Inferior parietal cortex (tissue), 1 donor: ENCODE data around the gene FYCO1.

ENCODE experiments used
- DNase-seq: peaks from one replicate; pipeline ENCODE4 v3.0.0-alpha.2; 2016; ENCODE audit errors: extremely low spot score

The FYCO1 gene

DNA sequence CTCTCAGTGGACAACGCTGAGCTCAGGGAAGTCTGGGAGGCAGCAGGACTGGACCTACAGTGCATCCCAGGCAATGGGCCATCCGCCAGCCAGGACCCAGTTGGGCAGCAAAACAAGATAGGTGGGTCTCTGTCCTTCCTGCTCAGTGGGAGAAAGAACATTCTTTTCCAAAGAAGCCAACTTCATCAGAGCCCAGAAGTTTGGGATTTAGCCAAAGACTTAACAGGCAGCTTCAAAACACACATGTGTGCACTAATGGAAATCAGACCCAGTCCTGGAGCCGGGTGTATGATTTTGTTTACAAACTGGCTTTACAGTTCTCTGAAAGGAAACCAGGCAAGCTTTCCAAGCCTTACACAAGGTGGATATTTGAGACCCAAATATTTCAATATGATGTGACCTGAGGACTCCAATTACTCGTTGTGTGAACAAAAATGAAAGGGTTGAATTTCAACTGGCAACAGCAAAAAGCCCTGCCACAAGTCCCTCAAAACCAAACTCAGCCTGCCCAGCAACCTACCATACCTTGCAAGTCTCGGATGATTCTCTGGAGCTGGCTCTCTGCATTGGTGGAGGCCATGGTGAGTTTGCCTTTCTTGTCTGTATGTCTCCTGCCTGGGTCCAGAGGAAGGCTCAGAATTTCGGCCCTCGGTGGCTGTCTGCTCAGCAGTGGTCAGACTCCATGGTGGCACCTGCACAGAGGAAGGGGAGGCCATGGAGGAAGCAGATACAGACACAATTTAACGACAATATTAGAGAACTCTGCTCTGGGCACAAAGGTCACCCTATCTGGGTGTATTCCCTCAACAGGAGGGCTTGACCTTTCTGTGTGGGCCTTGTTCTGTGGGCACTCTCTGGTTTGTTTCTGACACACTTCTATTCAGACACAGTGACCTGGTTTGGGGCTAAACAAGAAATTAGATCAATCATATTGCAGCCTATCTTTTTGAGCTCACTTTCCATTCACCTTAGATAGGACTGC, 11.0 kb downstream of the FYCO1 start:
- no peak for DNase-seq

- no peak for DNase-seq
Observed at GRCh38 chr3:45983770-45984169, 11.9 kb downstream of the FYCO1 start.

DNA sequence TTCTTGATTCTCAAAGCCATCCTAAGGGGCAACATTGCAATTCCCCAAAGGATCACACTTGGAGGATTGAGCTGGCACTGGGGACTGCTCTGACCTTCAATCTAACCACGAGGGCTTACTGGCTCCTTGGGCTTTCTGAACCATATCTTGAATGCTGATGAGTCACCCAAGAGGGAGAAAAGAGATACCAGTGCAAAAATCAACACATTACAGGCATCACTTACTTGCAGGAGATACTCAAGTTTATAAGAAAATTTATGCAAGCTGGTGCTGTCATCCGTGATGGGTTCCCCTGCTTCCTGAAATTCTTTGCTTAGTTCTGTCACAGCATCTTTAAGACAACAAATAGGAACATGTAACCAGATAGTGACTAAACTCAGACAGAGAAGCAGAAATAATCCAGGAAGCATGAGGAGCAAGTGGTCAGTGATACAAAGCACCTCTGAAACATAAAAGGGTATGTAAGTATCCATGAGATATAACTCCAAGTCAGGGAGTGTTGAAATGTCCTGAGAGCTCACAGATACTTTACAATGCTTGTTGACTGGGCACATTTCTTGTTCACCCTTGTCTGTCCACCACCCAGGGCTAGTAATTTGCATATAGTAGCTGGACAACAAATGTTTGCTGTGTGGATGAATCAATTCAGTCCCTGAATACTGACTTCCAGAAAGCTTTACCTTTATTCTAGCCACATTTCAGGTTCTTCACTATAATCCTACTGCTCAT, 14.1 kb downstream of the FYCO1 start:
- no peak for DNase-seq

DNA sequence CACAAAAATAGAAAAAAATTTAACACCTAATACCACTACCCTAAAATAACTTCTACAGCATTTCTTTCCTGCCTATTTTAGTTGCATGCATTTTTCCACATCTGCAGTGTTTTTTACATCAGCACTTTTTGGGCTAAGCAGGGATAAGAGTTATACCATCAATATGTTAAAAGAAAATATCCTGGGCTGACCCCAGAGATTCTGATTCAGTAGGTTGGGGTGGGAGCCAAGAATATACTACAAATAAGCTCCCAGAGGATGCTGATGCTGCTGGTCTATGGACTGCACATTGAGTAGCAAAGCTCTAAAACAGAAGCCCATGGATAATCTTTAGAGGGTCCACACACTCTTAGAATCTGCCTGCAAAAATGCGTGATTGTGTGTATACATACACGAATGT, 14.8 kb downstream of the FYCO1 start:
- DNase-seq = no peak

DNA sequence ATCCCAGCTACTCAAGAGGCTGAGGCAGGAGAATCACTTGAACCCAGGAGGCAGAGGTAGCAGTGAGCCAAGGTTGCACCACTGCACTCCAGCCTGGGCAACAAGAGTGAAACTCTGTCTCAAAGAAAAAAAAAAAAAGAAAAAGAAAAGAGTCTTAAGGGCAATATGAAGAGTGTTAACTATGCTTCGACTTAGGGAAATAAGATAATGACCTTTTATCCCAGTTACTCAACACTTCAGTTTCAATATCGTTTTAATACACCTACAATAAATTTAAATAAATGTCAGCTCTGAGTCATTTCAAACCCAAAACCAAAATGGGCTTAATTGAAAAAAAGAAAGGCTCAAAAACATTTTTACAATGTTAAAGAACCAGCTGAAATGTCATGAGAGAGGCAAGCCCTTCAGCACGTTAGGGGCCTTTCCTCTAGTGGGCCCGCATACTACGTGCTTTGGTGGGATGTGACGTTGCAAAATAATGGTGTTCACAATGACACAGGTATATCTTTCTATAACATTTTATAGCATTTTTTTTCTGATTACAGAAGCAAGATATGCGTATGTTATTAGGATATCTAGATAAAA, 15.3 kb downstream of the FYCO1 start:
- no peak for DNase-seq

- no peak for DNase-seq
Observed at GRCh38 chr3:45979378-45979777, 16.2 kb downstream of the FYCO1 start.

DNA sequence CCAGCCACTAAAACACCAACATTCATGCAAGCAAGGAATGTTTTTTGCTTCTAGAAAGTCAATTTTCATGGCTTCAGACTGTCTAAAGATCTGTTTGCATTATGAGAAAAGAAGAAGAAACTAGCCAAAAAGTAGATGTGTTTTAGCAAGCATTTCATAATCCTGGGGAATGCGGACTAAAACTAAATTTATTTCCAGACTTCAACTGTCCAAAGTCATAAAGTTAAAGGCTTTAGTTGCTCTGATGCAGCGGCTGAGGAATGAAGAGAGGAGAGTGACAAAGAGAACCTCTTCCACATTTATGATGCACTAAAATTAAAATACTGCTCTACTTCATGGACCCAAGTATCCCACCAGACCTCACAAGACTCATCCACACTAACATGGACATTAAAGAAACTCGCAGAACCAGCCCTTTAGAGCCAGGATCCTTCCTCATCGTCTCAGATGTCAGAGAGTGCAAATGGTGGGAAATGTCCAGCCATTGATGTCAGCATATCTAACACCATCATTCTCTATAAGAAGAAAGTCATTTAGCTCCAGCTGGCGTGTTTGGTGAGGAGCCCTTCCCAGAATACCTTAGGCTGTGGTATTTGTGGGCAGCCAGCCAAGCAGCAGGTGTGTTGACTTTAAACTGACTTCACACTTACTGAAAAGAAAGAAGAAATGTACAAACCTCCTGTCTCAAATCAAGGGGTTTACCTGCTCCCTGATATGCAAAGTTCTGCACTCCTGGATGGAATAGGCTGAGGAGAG, 17.4 kb downstream of the FYCO1 start:
- no peak for DNase-seq

DNA sequence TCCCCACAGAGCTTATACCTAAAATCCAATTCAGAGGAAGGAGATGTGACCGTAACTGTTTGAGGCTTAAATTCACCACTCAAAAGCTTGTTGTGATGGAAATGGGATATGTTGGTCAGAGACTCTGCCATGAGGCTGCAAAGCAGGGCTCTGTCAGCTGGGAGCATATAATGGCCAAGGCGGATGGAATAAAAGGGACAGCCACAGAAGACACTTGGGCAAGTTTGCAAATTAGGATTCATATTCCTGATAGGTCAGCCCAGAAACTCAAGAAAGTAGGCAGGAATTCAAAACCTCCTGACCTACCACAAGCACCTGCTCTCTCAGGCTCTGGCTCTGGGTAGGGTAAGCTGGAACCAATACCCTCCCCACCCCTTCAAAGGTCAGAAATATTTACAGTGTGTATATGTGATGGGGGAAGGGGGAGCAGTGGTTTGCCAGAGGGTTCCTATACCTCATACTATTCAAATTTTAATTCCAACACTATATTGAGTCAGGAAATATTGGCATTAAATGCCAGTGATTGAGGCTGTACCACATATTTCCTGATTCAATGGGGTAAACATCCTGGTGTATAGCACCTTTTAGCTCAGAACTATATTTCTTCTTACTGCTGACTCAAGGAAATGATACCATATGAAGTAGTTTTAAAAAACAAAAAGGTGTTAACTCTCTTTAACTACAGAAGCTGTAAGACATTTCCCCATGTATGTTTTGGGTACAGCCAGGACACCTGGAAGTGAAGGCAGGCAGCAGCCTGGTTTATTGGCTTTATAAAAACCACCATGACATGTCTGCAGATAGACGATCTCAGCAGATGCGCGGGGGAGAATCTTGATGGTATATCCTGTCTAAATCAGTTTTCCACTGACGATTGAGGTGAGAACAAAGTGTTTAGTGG, 19.2 kb downstream of the FYCO1 start:
- DNase-seq = no peak

DNA sequence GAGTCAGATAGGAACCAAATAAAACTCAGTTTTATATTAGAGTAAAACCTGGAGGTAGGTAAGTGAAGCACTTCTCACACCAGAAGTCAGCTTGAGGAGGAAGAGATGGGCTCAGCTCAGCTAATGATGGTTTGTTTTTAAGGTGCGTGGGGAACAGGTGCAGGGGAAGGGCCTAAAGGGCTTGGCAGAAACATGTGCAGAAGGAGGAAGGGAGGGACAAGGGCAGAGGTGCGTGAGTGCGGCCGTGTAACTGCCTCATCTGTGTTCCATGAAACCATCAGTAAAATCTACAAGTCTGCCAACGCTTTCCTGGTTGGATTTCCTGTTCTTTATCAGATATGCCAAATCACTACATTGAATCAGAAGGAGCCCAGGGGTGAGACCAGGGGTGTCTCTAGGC, 19.9 kb downstream of the FYCO1 start:
- DNase-seq = no peak

DNA sequence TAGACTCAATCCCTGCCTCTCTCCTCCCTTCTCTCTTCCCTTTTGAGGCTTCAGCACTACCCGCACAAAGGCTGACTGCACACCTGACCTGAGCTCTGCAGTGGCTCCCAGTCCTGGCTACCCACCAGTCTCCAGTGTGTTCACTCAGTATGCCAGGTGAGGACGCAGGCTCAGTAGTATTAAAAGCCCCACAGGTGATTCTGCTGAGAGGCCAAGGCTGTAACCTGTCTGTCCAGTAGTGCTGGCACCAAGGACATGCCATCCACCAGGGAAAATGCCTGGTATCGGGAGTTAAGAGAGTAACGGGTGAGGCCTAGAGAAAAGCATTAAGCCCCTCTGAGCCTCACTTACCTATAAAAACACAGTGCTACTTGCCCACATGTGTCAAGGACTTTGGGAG, 20.9 kb downstream of the FYCO1 start:
- no peak for DNase-seq

- no peak for DNase-seq
Observed at GRCh38 chr3:45972534-45973402, 22.9 kb downstream of the FYCO1 start.

GRCh38 chr3:45969953-45970352, 25.7 kb downstream of the FYCO1 start:
- no peak for DNase-seq

DNA sequence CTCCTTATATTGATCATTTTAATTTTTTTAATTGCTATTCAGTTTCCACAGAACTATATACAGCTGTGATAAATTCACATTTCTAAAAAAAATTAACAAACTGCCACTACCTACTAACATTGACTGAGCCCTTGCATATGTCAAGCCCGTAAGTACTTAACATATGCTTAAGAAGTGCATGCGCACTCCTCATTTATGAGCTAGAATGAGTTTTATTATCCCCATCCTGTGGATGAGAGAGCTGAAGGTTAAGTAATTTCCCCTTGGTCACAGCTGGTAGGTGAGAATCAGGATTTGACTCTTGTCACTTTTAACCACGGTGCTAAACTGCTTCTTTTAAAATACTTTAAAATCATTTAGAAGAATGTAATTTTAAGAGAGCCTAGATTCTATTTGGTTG, 26.5 kb downstream of the FYCO1 start:
- DNase-seq = no peak

- no peak for DNase-seq
Observed at GRCh38 chr3:45968706-45969105, 26.9 kb downstream of the FYCO1 start.

- DNase-seq = no peak
Observed at GRCh38 chr3:45968149-45968548, 27.5 kb downstream of the FYCO1 start.

- DNase-seq = no peak
Observed at GRCh38 chr3:45967724-45968123, 27.9 kb downstream of the FYCO1 start.

DNA sequence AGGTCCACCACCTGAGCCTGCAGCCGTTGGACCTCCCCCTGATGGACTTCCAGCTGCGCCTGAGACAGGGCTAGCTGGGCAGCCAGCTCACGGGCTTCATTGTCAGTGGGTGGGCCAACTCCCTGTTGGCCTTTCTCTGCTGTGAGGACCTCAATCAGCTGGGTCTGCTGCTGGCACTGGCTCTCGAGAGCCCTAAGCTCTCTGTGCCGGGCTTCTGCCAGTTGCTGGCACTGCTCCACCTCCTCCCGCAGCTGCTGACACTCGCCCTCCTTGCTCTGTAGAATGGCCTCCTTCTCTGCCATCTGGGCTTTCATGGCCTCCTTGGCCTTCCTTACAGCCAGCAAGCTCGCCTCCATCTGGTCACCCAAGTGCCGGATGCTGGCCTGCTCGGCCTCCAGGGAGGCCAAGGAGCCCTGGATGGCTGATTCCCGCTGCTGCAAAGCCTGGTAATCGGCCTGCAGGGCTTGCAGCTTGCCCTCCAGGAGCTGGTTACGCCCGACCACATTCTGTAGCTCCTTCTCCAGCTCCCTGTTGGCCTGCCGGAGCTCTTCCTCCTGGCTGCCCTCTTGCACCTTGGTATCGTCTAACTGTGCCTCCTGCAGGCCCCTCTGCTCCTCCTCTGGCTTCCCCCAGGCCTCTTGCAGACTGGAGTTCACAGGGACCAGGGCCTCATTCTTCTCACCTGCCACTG, 28.5 kb downstream of the FYCO1 start:
- peak; percentile 35 for DNase-seq

- no peak for DNase-seq
Observed at GRCh38 chr3:45966371-45966791, 29.2 kb downstream of the FYCO1 start.

- no peak for DNase-seq
Observed at GRCh38 chr3:45965653-45966052, 30.0 kb downstream of the FYCO1 start.
